A673 (cell line): Measurements from ENCODE around the gene NOL3. TPM values are rescaled to one million over a fixed set of nuclear protein-coding genes. Genes with fewer than 3 reads are reported as not detected.
A peak's percentile ranks its signal among the peaks of the same experiment; 100 is the strongest.

Experiments used
- BruUV-seq: library from RNA; stranded (reverse); fragments of 400-500 nt; replicated peaks from 2 replicates; lab custom pipeline; 2021; lab: Mats Ljungman, UMichigan
- CTCF ChIA-PET: fragments of 300-600 bp; sonication (Branson Sonifier 250); formaldehyde crosslinking; loops from one replicate; lab custom pipeline; 2022; ENCODE audit warnings: antibody characterized with exemption; lab: Charles Lee
- POLR2A ChIA-PET: fragments of 300-600 bp; sonication (Branson Sonifier 250); formaldehyde crosslinking; loops from one replicate; lab custom pipeline; 2022; ENCODE audit warnings: antibody characterized with exemption; ENCODE audit not compliant: low non-redundant PET; lab: Charles Lee
- DNase-seq: peaks from one replicate; pipeline ENCODE4 v3.0.0-alpha.2; 2015; ENCODE audit warnings: low spot score
- H3K27ac ChIP-seq: fragments of 200-600 bp; sonication (generic); 2 replicates; pipeline ENCODE4 v1.5.1; 2016; ENCODE audit warnings: mixed run types, low read depth, mild to moderate bottlenecking, mixed read lengths, antibody characterized with exemption, low read length; ENCODE audit not compliant: poor library complexity, severe bottlenecking
- H3K27me3 ChIP-seq: fragments of 200-600 bp; sonication (generic); replicated peaks from 2 replicates; pipeline ENCODE4 v1.6.1; 2017; ENCODE audit warnings: mixed run types, low read depth, mild to moderate bottlenecking, mixed read lengths, antibody characterized with exemption, low read length; ENCODE audit not compliant: insufficient read depth, poor library complexity
- H3K36me3 ChIP-seq: fragments of 200-600 bp; sonication (generic); 2 replicates; pipeline ENCODE4 v1.6.1; 2016; ENCODE audit warnings: mixed run types, mild to moderate bottlenecking, mixed read lengths, antibody characterized with exemption, low read length; ENCODE audit not compliant: insufficient read depth, poor library complexity, severe bottlenecking
- H3K4me1 ChIP-seq: fragments of 200-600 bp; sonication (generic); 2 replicates; pipeline ENCODE4 v1.6.1; 2017; ENCODE audit warnings: mixed run types, mild to moderate bottlenecking, mixed read lengths, antibody characterized with exemption, low read length; ENCODE audit not compliant: insufficient read depth, poor library complexity, severe bottlenecking
- H3K4me3 ChIP-seq: fragments of 200-600 bp; sonication (generic); 2 replicates; pipeline ENCODE4 v1.5.1; 2016; ENCODE audit warnings: low read depth, mixed run types, mild to moderate bottlenecking, mixed read lengths, low read length; ENCODE audit not compliant: poor library complexity, severe bottlenecking
- H3K9me3 ChIP-seq: fragments of 200-600 bp; sonication (generic); 2 replicates; pipeline ENCODE4 v1.6.1; 2016; ENCODE audit warnings: mixed run types, low read depth, mild to moderate bottlenecking, mixed read lengths, antibody characterized with exemption, low read length; ENCODE audit not compliant: poor library complexity, severe bottlenecking
- CTCF ChIP-seq: fragments of 300-800, 200-600 bp; sonication (generic); conservative IDR thresholded peaks from 2 replicates; pipeline ENCODE4 v1.5.1; 2017; ENCODE audit warnings: low read depth, mild to moderate bottlenecking, antibody characterized with exemption, low read length, moderate library complexity, mixed read lengths
- EZH2 ChIP-seq: fragments of 200-600 bp; sonication (generic); IDR thresholded peaks from 2 replicates; pipeline ENCODE4 v1.6.1; 2017; ENCODE audit warnings: borderline replicate concordance, low read depth, mild to moderate bottlenecking, mixed read lengths, antibody characterized with exemption, low read length; ENCODE audit not compliant: poor library complexity, severe bottlenecking
- intact Hi-C: fragments of 100-400 bp; cut with micrococcal nuclease; formaldehyde crosslinking; loops from one replicate; pipeline ENCODE4 v1.10.0; 2022; ENCODE audit not compliant: unreplicated experiment
- total RNA-seq: library from RNA; stranded (reverse); gene quantifications from 2 replicates; pipeline ENCODE4 v1.2.3, GENCODE V29; 2021

Gene NOL3
- total RNA-seq, 1 experiment from 2014 or later, result 15.3 TPM

GRCh38 chr16:67145746-67146145 lies 24.6 kb upstream of the NOL3 start:
- H3K27ac ChIP-seq, result no peak overlapping the region
- ChIA-PET CTCF (interaction anchor here (0.8 kb wide), 1 partner anchor 9 kb away, joined by 4 read pairs; no protein-coding TSS in a partner anchor), POLR2A (no interaction called here)
- no TSS peak for BruUV-seq
- intact Hi-C loops, result no loop called here
- DNase-seq, result no peak
- H3K27me3 ChIP-seq, result no peaks in the 10 kb centered on the region
- H3K4me3 ChIP-seq, result no peak overlapping the region
- no peaks in the 10 kb centered on the region for H3K9me3 ChIP-seq
- TF ChIP-seq EZH2 (no peak), CTCF (no peak)
- no peaks in the 10 kb centered on the region for H3K4me1 ChIP-seq
- H3K36me3 ChIP-seq, result peaks cover 77% of the 10 kb centered on the region

GRCh38 chr16:67146523-67147357 lies 23.6 kb upstream of the NOL3 start:
- H3K36me3 ChIP-seq, result peaks cover 67% of the 10 kb centered on the region

GRCh38 chr16:67147437-67148140 lies 22.7 kb upstream of the NOL3 start:
- DNase-seq, result no peak

More at GRCh38 chr16:67146523-67147357, 23.6 kb upstream of the NOL3 start:
- ChIA-PET POLR2A (no interaction called here), CTCF (no interaction called here)
- Histone ChIP-seq H3K9me3 (no peaks in the 10 kb centered on the region), H3K4me1 (peaks cover 8% of the 10 kb centered on the region), H3K27me3 (no peaks in the 10 kb centered on the region), H3K4me3 (no peak overlapping the region), H3K27ac (no peak overlapping the region)
- TF ChIP-seq CTCF (0 out of 2 replicates have a peak, but pooled peaks have one; percentile 13), EZH2 (no peak)
- intact Hi-C loops, result no loop called here
- BruUV-seq, result no TSS peak
- DNase-seq, result no peak

More at GRCh38 chr16:67147437-67148140, 22.7 kb upstream of the NOL3 start:
- H3K4me1 ChIP-seq, result peaks cover 9% of the 10 kb centered on the region
- no peaks in the 10 kb centered on the region for H3K27me3 ChIP-seq
- no peak for TF ChIP-seq EZH2
- TF ChIP-seq CTCF, result no peak
- ChIA-PET POLR2A (no interaction called here), CTCF (no interaction called here)
- intact Hi-C loops, result no loop called here
- no peak overlapping the region for H3K4me3 ChIP-seq
- peaks cover 59% of the 10 kb centered on the region for H3K36me3 ChIP-seq
- no peak overlapping the region for H3K27ac ChIP-seq
- no TSS peak for BruUV-seq
- no peaks in the 10 kb centered on the region for H3K9me3 ChIP-seq
